Stimulated activated CD4-positive, alpha-beta T cell treated with anti-CD3 and anti-CD28 coated beads, Interleukin-2, amount 100 ng/mL, for 4 hours (primary cell): ENCODE measurements around the gene BFSP2.
"Not testable (repeated sequence)": the region's sequence is repeated elsewhere in the genome, so short reads cannot be mapped to it uniquely, and the experiment has no call there.

Experiments used
- DNase-seq: peaks from one replicate; pipeline ENCODE4 v3.0.0-alpha.2; 2020; ENCODE audit warnings: low read depth

Gene BFSP2

GRCh38 chr3:133520286-133520685 lies 120.4 kb downstream of the BFSP2 start:
- no peak for DNase-seq

- not testable (repeated sequence) for DNase-seq
Measured at GRCh38 chr3:133520938-133521337, 121.1 kb downstream of the BFSP2 start.

- no peak for DNase-seq
Measured at GRCh38 chr3:133521946-133522345, 122.1 kb downstream of the BFSP2 start.

GRCh38 chr3:133523758-133524157 lies 123.9 kb downstream of the BFSP2 start:
- DNase-seq: not testable (repeated sequence)
